ENCODE data around the gene TREML2.

The TREML2 gene

GRCh38 chr6:41182069-41183034 lies 18.6 kb downstream of the TREML2 start:
- Histone ChIP-seq H4K20me1 (ENCODE audit: insufficient read depth, low read length) (no peaks in the 10 kb centered on the region), H3K79me2 (ENCODE audit: low read length) (no peaks in the 10 kb centered on the region), H3K36me3 (replicated peaks; ENCODE audit: low read depth, low read length) (no peaks in the 10 kb centered on the region), H3K4me2 (ENCODE audit: low read length) (peak overlapping the region; percentile 60), H2AFZ (ENCODE audit: low read depth, low read length) (peak overlapping the region; percentile 85), H3K9ac (ENCODE audit: low read length) (peak overlapping the region; percentile 14; the same call in 1 of the 2 replicates), H3K27ac (ENCODE audit: low read length) (peak overlapping the region; percentile 33), H3K4me3 (ENCODE audit: low read length) (peak overlapping the region; percentile 55), H3K9me3 (ENCODE audit: insufficient read depth, low read length) (no peaks in the 10 kb centered on the region), H3K27me3 (ENCODE audit: low read depth, low read length) (no peaks in the 10 kb centered on the region), H3K4me1 (ENCODE audit: low read length) (peaks cover 26% of the 10 kb centered on the region)
- TF ChIP-seq CTCF (IDR thresholded peaks at IDR 0.05; ENCODE audit: low read depth, low read length): peak; percentile 91
- no peak for TF ChIP-seq EZH2phosphoT487 (IDR thresholded peaks at IDR 0.05; ENCODE audit: low read depth)

- Histone ChIP-seq H3K4me3 (ENCODE audit: low read length) (no peak overlapping the region), H3K36me3 (replicated peaks; ENCODE audit: low read depth, low read length) (no peaks in the 10 kb centered on the region), H3K4me1 (ENCODE audit: low read length) (peaks cover 23% of the 10 kb centered on the region), H2AFZ (ENCODE audit: low read depth, low read length) (no peak overlapping the region), H3K27ac (ENCODE audit: low read length) (no peak overlapping the region), H3K4me2 (ENCODE audit: low read length) (no peak overlapping the region), H3K27me3 (ENCODE audit: low read depth, low read length) (0 out of 2 replicates have a peak, but pooled peaks cover 3% of the 10 kb centered on the region), H4K20me1 (ENCODE audit: insufficient read depth, low read length) (no peaks in the 10 kb centered on the region), H3K79me2 (ENCODE audit: low read length) (no peaks in the 10 kb centered on the region), H3K9me3 (ENCODE audit: insufficient read depth, low read length) (no peaks in the 10 kb centered on the region), H3K9ac (ENCODE audit: low read length) (no peak overlapping the region)
- TF ChIP-seq CTCF (IDR thresholded peaks at IDR 0.05; ENCODE audit: low read depth, low read length) (no peak), EZH2phosphoT487 (IDR thresholded peaks at IDR 0.05; ENCODE audit: low read depth) (no peak)
Observed at GRCh38 chr6:41181566-41181965, 19.4 kb downstream of the TREML2 start.

- Histone ChIP-seq H3K4me2 (ENCODE audit: low read length) (no peak overlapping the region), H3K4me1 (ENCODE audit: low read length) (peaks cover 23% of the 10 kb centered on the region), H3K27me3 (ENCODE audit: low read depth, low read length) (0 out of 2 replicates have a peak, but pooled peaks cover 4% of the 10 kb centered on the region), H4K20me1 (ENCODE audit: insufficient read depth, low read length) (no peaks in the 10 kb centered on the region), H3K4me3 (ENCODE audit: low read length) (no peak overlapping the region), H2AFZ (ENCODE audit: low read depth, low read length) (no peak overlapping the region), H3K36me3 (replicated peaks; ENCODE audit: low read depth, low read length) (no peaks in the 10 kb centered on the region), H3K9me3 (ENCODE audit: insufficient read depth, low read length) (no peaks in the 10 kb centered on the region), H3K79me2 (ENCODE audit: low read length) (no peaks in the 10 kb centered on the region), H3K9ac (ENCODE audit: low read length) (no peak overlapping the region), H3K27ac (ENCODE audit: low read length) (no peak overlapping the region)
- TF ChIP-seq CTCF (IDR thresholded peaks at IDR 0.05; ENCODE audit: low read depth, low read length): no peak
- TF ChIP-seq EZH2phosphoT487 (IDR thresholded peaks at IDR 0.05; ENCODE audit: low read depth): no peak
Observed at GRCh38 chr6:41179163-41179562, 21.8 kb downstream of the TREML2 start.

GRCh38 chr6:41177695-41178094 lies 23.3 kb downstream of the TREML2 start:
- H3K9me3 ChIP-seq (ENCODE audit: insufficient read depth, low read length): no peaks in the 10 kb centered on the region
- no peaks in the 10 kb centered on the region for H3K79me2 ChIP-seq (ENCODE audit: low read length)
- no peaks in the 10 kb centered on the region for H3K36me3 ChIP-seq (replicated peaks; ENCODE audit: low read depth, low read length)
- peaks cover 16% of the 10 kb centered on the region for H3K4me1 ChIP-seq (ENCODE audit: low read length)
- H2AFZ ChIP-seq (ENCODE audit: low read depth, low read length): no peak overlapping the region
- H3K4me2 ChIP-seq (ENCODE audit: low read length): no peak overlapping the region
- 0 out of 2 replicates have a peak, but pooled peaks cover 4% of the 10 kb centered on the region for H3K27me3 ChIP-seq (ENCODE audit: low read depth, low read length)
- H4K20me1 ChIP-seq (ENCODE audit: insufficient read depth, low read length): no peaks in the 10 kb centered on the region
- H3K27ac ChIP-seq (ENCODE audit: low read length): no peak overlapping the region
- H3K4me3 ChIP-seq (ENCODE audit: low read length): no peak overlapping the region
- TF ChIP-seq EZH2phosphoT487 (IDR thresholded peaks at IDR 0.05; ENCODE audit: low read depth) (no peak), CTCF (IDR thresholded peaks at IDR 0.05; ENCODE audit: low read depth, low read length) (no peak)
- H3K9ac ChIP-seq (ENCODE audit: low read length): no peak overlapping the region
